ENCODE results near the gene SH2D4B. TPM values are rescaled to one million over a fixed set of nuclear protein-coding genes. Genes with fewer than 3 reads are reported as not detected.

The SH2D4B gene
- total RNA-seq, 2 donors from 2014 or later = 0.13 TPM; not detected in 1

DNA sequence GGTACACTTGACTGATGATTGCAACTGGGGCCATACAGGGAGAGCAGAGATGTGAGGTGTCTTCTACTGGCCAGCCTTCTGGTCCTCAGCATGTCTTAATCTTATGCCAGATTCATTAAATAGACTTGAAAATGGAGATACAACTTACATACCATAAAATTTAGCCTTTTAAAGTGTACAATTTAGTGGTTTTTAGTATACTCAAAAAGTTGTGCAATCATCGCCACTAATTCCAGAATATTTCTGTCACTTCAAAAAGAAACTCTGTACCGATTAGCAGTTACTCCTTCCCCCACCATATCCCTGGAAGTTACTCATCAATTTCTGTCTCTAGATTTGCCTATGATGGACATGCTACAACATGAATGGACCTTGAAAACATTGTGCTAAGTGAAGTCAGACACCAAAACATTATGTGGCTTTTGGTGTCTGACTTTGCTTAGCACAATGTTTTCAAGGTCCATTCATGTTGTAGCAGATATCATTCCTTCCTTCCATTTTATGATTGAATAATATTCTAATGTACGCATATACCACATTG lies 53.0 kb downstream of the SH2D4B start:
- Mint-ChIP-seq H3K36me3 (ENCODE audit: low read depth) (peaks cover 4% of the 10 kb centered on the region), H3K27me3 (ENCODE audit: insufficient read depth) (peaks cover 8% of the 10 kb centered on the region), H3K27ac (no peak overlapping the region), H3K4me3 (no peak overlapping the region), H3K4me1 (no peaks in the 10 kb centered on the region), H3K9me3 (peaks cover 18% of the 10 kb centered on the region)
- 88 to 100% methylated on average over 1 to 3 of the region's 3 CpGs for WGBS, 2 experiments (ENCODE audit: insufficient coverage in 1 of 2, insufficient read length in 1 of 2)
- no peak for TF ChIP-seq CTCF (conservative IDR thresholded peaks at IDR 0.05)
- Histone ChIP-seq H3K9me3 (ENCODE audit: control insufficient read depth, low read length) (peaks cover 8% of the 10 kb centered on the region), H3K9ac (ENCODE audit: extremely low read depth, low read length, poor library complexity, severe bottlenecking) (no peak overlapping the region), H3K27me3 (ENCODE audit: control insufficient read depth, insufficient read depth, low read length, poor library complexity, severe bottlenecking) (no peaks in the 10 kb centered on the region), H3K36me3 (ENCODE audit: control insufficient read depth, insufficient read depth, low read length) (no peaks in the 10 kb centered on the region), H3K4me3 (ENCODE audit: low read length) (no peak overlapping the region), H3K4me1 (ENCODE audit: control insufficient read depth, insufficient read depth, low read length) (no peaks in the 10 kb centered on the region), H3K27ac (ENCODE audit: low read depth, low read length) (no peak overlapping the region)
- no peak for DNase-seq

DNA sequence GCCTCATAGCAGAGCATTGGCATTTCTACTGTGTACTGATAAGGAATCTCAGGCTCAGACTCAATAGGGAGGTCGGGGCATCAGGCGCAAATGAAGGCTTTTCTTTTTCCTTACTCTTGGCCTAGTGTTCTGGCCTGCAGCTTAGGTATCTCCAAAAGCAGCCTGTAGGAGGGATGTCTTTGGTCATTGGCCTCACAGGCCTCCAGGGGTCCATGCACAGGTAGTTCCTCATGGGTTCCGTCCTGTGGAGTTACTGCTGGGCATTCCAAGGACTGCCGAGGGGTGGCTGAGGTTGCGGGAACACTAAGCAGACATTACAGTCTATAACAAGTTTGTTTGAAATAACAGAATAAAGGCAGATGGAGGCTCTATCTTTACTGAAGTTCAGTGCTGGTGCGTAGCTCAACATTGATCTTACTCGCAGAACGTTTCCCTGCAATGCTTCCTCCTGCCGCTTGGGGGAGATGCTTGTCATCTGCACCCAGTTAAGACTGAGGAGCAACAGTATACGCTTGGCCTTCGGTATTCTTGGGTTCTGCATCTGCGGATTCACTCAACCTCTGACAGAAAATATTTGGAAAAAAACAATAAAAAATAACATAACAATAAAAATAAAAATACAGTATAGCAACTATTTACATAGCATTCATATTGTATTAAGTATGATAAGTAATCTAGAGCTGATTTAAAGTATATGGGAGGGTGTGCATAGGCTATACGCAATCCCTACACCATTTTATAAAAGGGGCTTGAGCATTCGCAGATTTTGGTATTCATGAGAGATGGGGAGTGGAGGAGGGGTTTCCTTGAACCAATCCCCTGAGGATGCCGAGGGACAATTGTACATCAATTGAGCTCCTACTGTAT lies 58.9 kb downstream of the SH2D4B start:
- 55 to 68% methylated on average over 9 to 14 of the region's 15 CpGs for WGBS, 2 experiments (ENCODE audit: insufficient coverage in 1 of 2, insufficient read length in 1 of 2)
- H3K9me3 Mint-ChIP-seq = no peaks in the 10 kb centered on the region
- H3K27me3 Mint-ChIP-seq (ENCODE audit: insufficient read depth) = no peaks in the 10 kb centered on the region
- no peaks in the 10 kb centered on the region for H3K36me3 Mint-ChIP-seq (ENCODE audit: low read depth)
- no peaks in the 10 kb centered on the region for H3K36me3 ChIP-seq (ENCODE audit: control insufficient read depth, insufficient read depth, low read length)
- peak; percentile 92 for TF ChIP-seq CTCF (conservative IDR thresholded peaks at IDR 0.05)
- no peak overlapping the region for H3K27ac Mint-ChIP-seq
- H3K4me3 ChIP-seq (ENCODE audit: low read length) = no peak overlapping the region
- H3K4me3 Mint-ChIP-seq = no peak overlapping the region
- DNase-seq = peak; percentile 76
- H3K4me1 Mint-ChIP-seq = peaks cover 13% of the 10 kb centered on the region
- peaks cover 3% of the 10 kb centered on the region for H3K4me1 ChIP-seq (ENCODE audit: control insufficient read depth, insufficient read depth, low read length)
- no peaks in the 10 kb centered on the region for H3K9me3 ChIP-seq (ENCODE audit: control insufficient read depth, low read length)
- no peak overlapping the region for H3K27ac ChIP-seq (ENCODE audit: low read depth, low read length)
- no peak overlapping the region for H3K9ac ChIP-seq (ENCODE audit: extremely low read depth, low read length, poor library complexity, severe bottlenecking)
- no peaks in the 10 kb centered on the region for H3K27me3 ChIP-seq (ENCODE audit: control insufficient read depth, insufficient read depth, low read length, poor library complexity, severe bottlenecking)

DNA sequence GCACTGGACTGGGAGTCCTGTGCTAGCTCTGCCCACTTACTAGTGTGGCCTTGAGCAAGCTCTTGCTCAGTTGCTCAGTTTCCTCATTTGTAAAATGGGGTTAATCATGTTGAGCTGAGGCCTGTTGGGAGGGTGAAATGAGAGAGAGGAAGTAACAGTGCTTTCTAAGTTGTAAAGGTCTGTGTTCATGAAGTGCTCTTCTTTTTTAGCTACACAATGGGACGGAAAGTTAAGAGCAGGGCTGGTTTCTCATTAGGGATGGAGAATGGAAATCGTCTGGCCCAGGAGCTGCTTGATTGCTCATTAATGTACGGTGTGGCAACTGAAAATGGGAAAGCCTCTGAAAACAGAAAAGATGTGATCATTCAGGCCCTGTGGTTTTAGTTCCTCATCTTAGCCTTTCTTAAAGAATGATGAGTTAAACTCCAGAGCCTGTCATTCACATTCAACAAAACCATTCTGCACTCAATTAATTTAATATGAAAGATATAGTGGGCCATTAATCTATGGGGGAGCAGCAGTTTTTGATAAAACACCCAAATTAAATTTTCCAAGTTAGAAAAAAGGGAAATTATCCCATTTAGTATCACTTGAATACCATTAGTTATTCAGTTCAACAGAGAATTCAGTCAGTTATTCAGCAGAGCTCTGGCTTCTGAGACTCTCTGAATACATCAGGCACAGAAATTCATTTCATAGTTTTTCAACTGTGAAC lies 60.5 kb downstream of the SH2D4B start:
- WGBS, 2 experiments (ENCODE audit: insufficient coverage in 1 of 2, insufficient read length in 1 of 2) = 87 to 94% methylated on average over 2 to 3 of the region's 3 CpGs
- H3K36me3 ChIP-seq (ENCODE audit: control insufficient read depth, insufficient read depth, low read length) = no peaks in the 10 kb centered on the region
- H3K4me1 Mint-ChIP-seq = peaks cover 13% of the 10 kb centered on the region
- H3K27me3 Mint-ChIP-seq (ENCODE audit: insufficient read depth) = no peaks in the 10 kb centered on the region
- H3K9ac ChIP-seq (ENCODE audit: extremely low read depth, low read length, poor library complexity, severe bottlenecking) = no peak overlapping the region
- no peak for TF ChIP-seq CTCF (conservative IDR thresholded peaks at IDR 0.05)
- H3K27me3 ChIP-seq (ENCODE audit: control insufficient read depth, insufficient read depth, low read length, poor library complexity, severe bottlenecking) = no peaks in the 10 kb centered on the region
- no peak overlapping the region for H3K27ac Mint-ChIP-seq
- no peak overlapping the region for H3K4me3 ChIP-seq (ENCODE audit: low read length)
- no peak overlapping the region for H3K27ac ChIP-seq (ENCODE audit: low read depth, low read length)
- H3K9me3 Mint-ChIP-seq = no peaks in the 10 kb centered on the region
- H3K36me3 Mint-ChIP-seq (ENCODE audit: low read depth) = no peaks in the 10 kb centered on the region
- no peaks in the 10 kb centered on the region for H3K9me3 ChIP-seq (ENCODE audit: control insufficient read depth, low read length)
- H3K4me3 Mint-ChIP-seq = no peak overlapping the region
- peaks cover 3% of the 10 kb centered on the region for H3K4me1 ChIP-seq (ENCODE audit: control insufficient read depth, insufficient read depth, low read length)
- DNase-seq = no peak

Data from endodermal cell (in vitro differentiated cells).